ENCODE data around the gene TWIST2. TPM values are rescaled to one million over a fixed set of nuclear protein-coding genes. Genes with fewer than 3 reads are reported as not detected.

Gene TWIST2
- total and polyA plus RNA-seq, 10 of the 15 experiments (the other 5 are each of a cell fraction or from before 2014, with no cell fraction given), result not detected

DNA sequence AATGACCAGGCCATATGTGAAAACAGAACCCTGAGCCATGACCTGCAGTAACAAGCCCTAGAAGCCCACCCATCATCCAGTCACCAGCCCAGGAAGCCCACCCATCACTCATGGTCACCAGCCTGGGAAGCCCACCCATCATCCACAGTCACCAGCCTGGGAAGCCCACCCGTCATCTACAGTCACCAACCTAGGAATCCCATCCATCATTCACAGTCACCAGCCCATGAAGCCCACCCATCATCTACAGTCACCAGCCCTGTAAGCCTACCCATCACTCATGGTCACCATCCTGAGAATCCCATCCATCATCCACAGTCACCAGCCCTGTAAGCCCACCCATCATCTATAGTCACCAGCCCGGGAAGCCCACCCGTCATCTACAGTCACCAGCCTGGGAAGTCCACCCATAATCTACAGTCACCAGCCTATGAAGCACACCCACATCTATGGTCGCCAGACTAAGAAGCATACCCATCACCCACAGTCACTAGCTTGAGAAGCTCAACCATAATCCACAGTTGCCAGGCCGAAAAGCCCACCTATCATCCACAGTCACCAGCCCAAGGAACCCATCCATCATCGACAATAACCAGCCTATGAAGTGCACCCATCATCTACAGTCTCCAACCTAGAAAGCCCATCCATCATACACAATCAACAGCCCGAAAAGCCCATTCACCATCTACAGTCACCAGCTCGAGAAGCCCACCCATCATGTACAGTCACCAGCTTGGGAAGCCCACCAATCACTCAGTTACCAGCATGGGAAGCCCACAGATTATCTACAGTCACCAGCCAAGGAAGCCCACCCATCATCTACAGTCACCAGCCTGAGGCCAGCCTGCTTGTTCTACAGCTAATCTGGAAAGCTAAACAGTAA, 91.9 kb downstream of the TWIST2 start:
- ATAC-seq (no peak), DNase-seq (ENCODE audit: low read depth, low spot score) (no peak), FAIRE-seq (no peak)
- ChIA-PET POLR2A (no interaction called here), RAD21 (ENCODE audit: unreplicated experiment) (no interaction called here), CTCF (no interaction called here), SMC1A (ENCODE audit: uncharacterized antibody, unreplicated experiment) (no interaction called here)
- Histone ChIP-seq H4K20me1 (ENCODE audit: control insufficient read depth, insufficient read depth) (no peaks in the 10 kb centered on the region), H2AFZ (ENCODE audit: control insufficient read depth, low read depth, low read length) (no peak overlapping the region), H3K4me2 (ENCODE audit: control insufficient read depth, insufficient read depth) (no peak overlapping the region), H3K27ac (ENCODE audit: control insufficient read depth, insufficient read depth) (no peak overlapping the region), H3K4me3 (no peak overlapping the region), H3K27me3 (replicated peaks in 1 of 2; ENCODE audit: control insufficient read depth in 2 of 2, insufficient read depth in 2 of 2, low read length in 1 of 2) (no peaks in the 10 kb centered on the region; a peak in 1 of 4 replicates), H3K79me2 (ENCODE audit: control insufficient read depth, insufficient read depth, low read length) (no peaks in the 10 kb centered on the region), H3K9me3 (replicated peaks; ENCODE audit: control insufficient read depth, insufficient read depth, low read length) (no peaks in the 10 kb centered on the region), H3K36me3 (ENCODE audit: control insufficient read depth in 2 of 2, insufficient read depth in 2 of 2, low read length in 1 of 2) (no peaks in the 10 kb centered on the region), H3K9ac (ENCODE audit: control insufficient read depth, insufficient read depth, low read length) (no peak overlapping the region), H3K4me1 (ENCODE audit: control insufficient read depth, insufficient read depth, low read length) (no peaks in the 10 kb centered on the region)
- intact Hi-C loops (cut with micrococcal nuclease; ENCODE audit: unreplicated experiment), result no loop called here
- in situ Hi-C loops (cut with MboI), result no loop called here
- 24% methylated on average over 8 of the region's 8 CpGs for WGBS (ENCODE audit: insufficient coverage, insufficient replicate concordance, low lambda C conversion rate, missing lambda C conversion rate)
- BruUV-seq (replicated peaks), result no TSS peak
- TF ChIP-seq YY1 (IDR thresholded peaks at IDR 0.05; ENCODE audit: low read depth, low read length) (no peak), NR2F1 (conservative IDR thresholded peaks at IDR 0.05) (no peak), TCF3 (IDR thresholded peaks at IDR 0.05; ENCODE audit: borderline replicate concordance, insufficient read depth, low read depth, low read length) (no peak), TARDBP (IDR thresholded peaks at IDR 0.05; ENCODE audit: borderline replicate concordance) (no peak), CREM (IDR thresholded peaks at IDR 0.05; ENCODE audit: low read depth) (no peak), CHD1 (IDR thresholded peaks at IDR 0.05; ENCODE audit: low read depth, low read length) (no peak), ATF3 (IDR thresholded peaks at IDR 0.05; ENCODE audit: borderline replicate concordance, extremely low read depth, low read depth, low read length) (no peak), CEBPB (IDR thresholded peaks at IDR 0.05; ENCODE audit: borderline replicate concordance in 1 of 2, low read depth in 2 of 2, low read length in 2 of 2) (no peak), JUND (IDR thresholded peaks at IDR 0.05; ENCODE audit: low read depth, low read length) (no peak), STAT1 (conservative IDR thresholded peaks at IDR 0.05) (no peak), ASH2L (IDR thresholded peaks at IDR 0.05; ENCODE audit: borderline replicate concordance, low read depth) (no peak), PKNOX1 (IDR thresholded peaks at IDR 0.05) (no peak), POLR2AphosphoS5 (IDR thresholded peaks at IDR 0.05; ENCODE audit: low read length) (no peak), WRNIP1 (IDR thresholded peaks at IDR 0.05; ENCODE audit: borderline replicate concordance, low read depth, low read length) (no peak), RUNX3 (IDR thresholded peaks at IDR 0.05; ENCODE audit: low read length) (no peak), SRF (IDR thresholded peaks at IDR 0.05; ENCODE audit: low read depth in 2 of 2, low read length in 2 of 2) (no peak), RELA (IDR thresholded peaks at IDR 0.05; ENCODE audit: borderline replicate concordance, partially characterized antibody) (no peak), RCOR1 (conservative IDR thresholded peaks at IDR 0.05; ENCODE audit: low read depth, low read length) (no peak), SKIL (IDR thresholded peaks at IDR 0.05; ENCODE audit: low read depth, poor library complexity, severe bottlenecking) (no peak)
